ENCODE data around the gene MAPK10. TPM values are rescaled to one million over a fixed set of nuclear protein-coding genes. Genes with fewer than 3 reads are reported as not detected.

Gene MAPK10
- total RNA-seq, 6 experiments from 2014 or later, result 0.74 to 1.9 (median 1.6) TPM

DNA sequence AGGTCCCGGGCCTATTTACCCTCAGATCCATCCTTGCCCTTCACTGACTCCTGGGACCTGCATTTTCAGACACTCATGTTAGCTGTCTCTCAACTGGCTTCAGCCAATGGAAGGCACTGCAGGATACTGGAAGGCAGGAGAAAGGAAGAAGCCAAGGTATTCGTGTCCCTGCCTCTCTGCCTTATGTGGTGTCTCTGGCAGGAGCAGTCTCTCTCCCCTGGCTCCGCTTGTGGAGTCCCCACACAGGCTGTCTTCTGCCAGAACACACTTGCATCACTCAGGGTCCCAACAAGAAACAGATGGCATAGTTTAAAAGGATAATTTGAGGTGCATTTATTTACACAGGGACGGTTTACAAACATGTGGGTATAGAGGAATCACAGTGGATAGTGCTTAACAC is 21.6 kb upstream of the MAPK10 start:
- H3K9me3 ChIP-seq, result no peaks in the 10 kb centered on the region
- DNase-seq, result no peak
- no peak for ATAC-seq
- intact Hi-C loops (cut with DNase I), result no loop called here
- H3K27me3 ChIP-seq, result no peaks in the 10 kb centered on the region
- no peak overlapping the region for H3K27ac ChIP-seq
- peaks cover 0 to 5% (median 0%) of the 10 kb centered on the region in 4 donors for H3K4me1 ChIP-seq
- 75% methylated on average over 4 of the region's 4 CpGs for WGBS (ENCODE audit: insufficient coverage, low coverage, low lambda C conversion rate, missing lambda C conversion rate)
- TF ChIP-seq POLR2A (IDR thresholded peaks at IDR 0.05) (no peak), CTCF (IDR thresholded peaks at IDR 0.05) (no peak)
- no peak overlapping the region for H3K4me3 ChIP-seq
- H3K36me3 ChIP-seq, result no peaks in the 10 kb centered on the region

- ATAC-seq (peak; percentile 82 to 91 (median 89)), DNase-seq (no peak)
- Histone ChIP-seq H3K36me3 (no peaks in the 10 kb centered on the region), H3K9me3 (no peaks in the 10 kb centered on the region), H3K27me3 (no peaks in the 10 kb centered on the region), H3K4me3 (no peak overlapping the region), H3K27ac (no peak overlapping the region), H3K4me1 (peaks cover 0 to 5% (median 0%) of the 10 kb centered on the region in 4 donors)
- TF ChIP-seq CTCF (IDR thresholded peaks at IDR 0.05), result no peak
- no peak for TF ChIP-seq POLR2A (IDR thresholded peaks at IDR 0.05)
- intact Hi-C loops (cut with DNase I), result no loop called here
These were observed 20.4 kb upstream of the MAPK10 start for GRCh38 chr4:86380181-86380724.

DNA sequence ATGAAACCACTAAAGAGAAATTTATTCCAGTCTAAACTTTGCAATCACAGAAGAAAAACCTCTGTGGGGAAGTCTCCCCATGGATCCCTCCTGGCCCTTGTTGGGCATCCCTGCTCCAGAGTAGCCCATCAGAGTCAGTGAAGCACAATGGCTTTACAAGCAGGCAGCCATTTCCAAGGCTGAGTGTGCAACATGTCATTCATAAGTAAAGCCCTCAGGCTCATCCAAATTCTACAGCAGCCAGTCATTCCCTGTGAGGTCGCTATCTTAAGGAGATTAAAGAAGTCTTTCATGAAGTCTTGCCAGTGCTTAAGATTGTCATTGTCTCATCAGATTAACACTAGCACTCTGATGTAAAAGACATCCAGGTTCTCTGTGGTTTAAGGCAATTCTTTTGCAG is 17.0 kb upstream of the MAPK10 start:
- no peaks in the 10 kb centered on the region for H3K27me3 ChIP-seq
- intact Hi-C loops (cut with DNase I), result no loop called here
- no peak for TF ChIP-seq POLR2A (IDR thresholded peaks at IDR 0.05)
- TF ChIP-seq CTCF (IDR thresholded peaks at IDR 0.05), result no peak
- ATAC-seq, result no peak
- H3K9me3 ChIP-seq, result no peaks in the 10 kb centered on the region
- H3K4me1 ChIP-seq, result peaks cover 0 to 5% (median 0%) of the 10 kb centered on the region in 4 donors
- H3K27ac ChIP-seq, result no peak overlapping the region
- H3K4me3 ChIP-seq, result no peak overlapping the region
- 50% methylated on average over 1 of the region's 1 CpG for WGBS (ENCODE audit: insufficient coverage, low coverage, low lambda C conversion rate, missing lambda C conversion rate)
- no peak for DNase-seq
- H3K36me3 ChIP-seq, result no peaks in the 10 kb centered on the region

GRCh38 chr4:86368433-86368832 is 8.6 kb upstream of the MAPK10 start:
- Histone ChIP-seq H3K27me3 (no peaks in the 10 kb centered on the region), H3K27ac (no peak overlapping the region), H3K36me3 (no peaks in the 10 kb centered on the region), H3K9me3 (no peaks in the 10 kb centered on the region), H3K4me1 (no peaks in the 10 kb centered on the region), H3K4me3 (no peak overlapping the region)
- intact Hi-C loops (cut with DNase I), result no loop called here
- 41% methylated on average over 4 of the region's 4 CpGs for WGBS (ENCODE audit: insufficient coverage, low coverage, low lambda C conversion rate, missing lambda C conversion rate)
- ATAC-seq, result no peak
- no peak for DNase-seq
- TF ChIP-seq POLR2A (IDR thresholded peaks at IDR 0.05) (no peak), CTCF (IDR thresholded peaks at IDR 0.05) (no peak)

DNA sequence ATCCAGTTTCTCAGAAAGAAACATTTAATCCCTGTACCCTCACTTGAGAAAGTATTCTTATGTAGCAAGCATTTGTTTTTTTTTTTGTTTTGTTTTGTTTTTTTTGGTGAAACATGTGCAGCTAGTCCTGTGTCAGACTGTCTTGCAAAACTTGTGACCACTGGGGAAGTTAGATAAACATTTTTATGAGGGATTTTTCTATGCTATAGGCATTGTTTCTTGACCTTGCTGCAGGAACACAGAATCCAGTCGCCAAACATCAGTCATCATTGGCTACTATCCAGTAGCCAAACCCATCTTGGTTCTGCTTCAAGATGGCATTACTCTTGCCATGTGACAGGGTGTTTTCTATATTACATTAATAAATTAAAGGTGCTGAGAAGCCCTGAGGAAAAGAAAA is 7.7 kb upstream of the MAPK10 start:
- H3K9me3 ChIP-seq, result no peaks in the 10 kb centered on the region
- no peak for ATAC-seq
- DNase-seq, result no peak
- no peak for TF ChIP-seq CTCF (IDR thresholded peaks at IDR 0.05)
- no peak for TF ChIP-seq POLR2A (IDR thresholded peaks at IDR 0.05)
- no peaks in the 10 kb centered on the region for H3K4me1 ChIP-seq
- no peak overlapping the region for H3K4me3 ChIP-seq
- no peak overlapping the region for H3K27ac ChIP-seq
- no peaks in the 10 kb centered on the region for H3K36me3 ChIP-seq
- 43% methylated on average over 1 of the region's 1 CpG for WGBS (ENCODE audit: insufficient coverage, low coverage, low lambda C conversion rate, missing lambda C conversion rate)
- H3K27me3 ChIP-seq, result no peaks in the 10 kb centered on the region
- intact Hi-C loops (cut with DNase I), result no loop called here
